Type B pancreatic cell (in vitro differentiated cells): ENCODE measurements around the gene MYLK2. TPM values are rescaled to one million over a fixed set of nuclear protein-coding genes. Genes with fewer than 3 reads are reported as not detected.
"Not testable (repeated sequence)": the region's sequence is repeated elsewhere in the genome, so short reads cannot be mapped to it uniquely, and the experiment has no call there.

Source experiments
- DNase-seq: peaks from one replicate; pipeline ENCODE4 v3.0.0; 2021; ENCODE audit warnings: mixed read lengths; ENCODE audit not compliant: unreplicated experiment; ENCODE audit errors: extremely low spot score
- H3K27ac Mint-ChIP-seq: 2 replicates; pipeline ENCODE4 v1.8.0; 2021; ENCODE audit warnings: mild to moderate bottlenecking, mixed read lengths
- H3K27me3 Mint-ChIP-seq: 2 replicates; pipeline ENCODE4 v1.8.0; 2021; ENCODE audit warnings: mixed read lengths
- H3K36me3 Mint-ChIP-seq: 2 replicates; pipeline ENCODE4 v1.8.0; 2021; ENCODE audit warnings: mixed read lengths
- H3K4me1 Mint-ChIP-seq: one replicate; pipeline ENCODE4 v1.8.0; 2021; ENCODE audit warnings: mixed read lengths; ENCODE audit not compliant: unreplicated experiment
- H3K4me3 Mint-ChIP-seq: 2 replicates; pipeline ENCODE4 v1.8.0; 2021; ENCODE audit warnings: mild to moderate bottlenecking, mixed read lengths
- H3K9me3 Mint-ChIP-seq: 2 replicates; pipeline ENCODE4 v1.8.0; 2021; ENCODE audit warnings: mixed read lengths
- CTCF ChIP-seq: fragments of 200-600 bp; sonication (generic); conservative IDR thresholded peaks from 2 replicates; pipeline ENCODE4 v1.5.0; 2021; ENCODE audit warnings: antibody characterized with exemption, mild to moderate bottlenecking
- total RNA-seq: library from RNA; stranded (reverse); gene quantifications from 2 replicates; pipeline ENCODE4 v1.2.1, GENCODE V29; 2021; ENCODE audit warnings: low replicate concordance

The MYLK2 gene
- total RNA-seq, 1 donor from 2014 or later = 0.77 TPM

GRCh38 chr20:31809661-31810060 is 9.5 kb upstream of the MYLK2 start:
- Mint-ChIP-seq H3K27me3 (no peaks in the 10 kb centered on the region), H3K36me3 (no peaks in the 10 kb centered on the region), H3K9me3 (no peaks in the 10 kb centered on the region), H3K4me3 (no peak overlapping the region), H3K27ac (no peak overlapping the region), H3K4me1 (peaks cover 22% of the 10 kb centered on the region)
- DNase-seq = no peak
- no peak for TF ChIP-seq CTCF

- peaks cover 1% of the 10 kb centered on the region for H3K27me3 Mint-ChIP-seq
- H3K36me3 Mint-ChIP-seq = no peaks in the 10 kb centered on the region
- no peaks in the 10 kb centered on the region for H3K9me3 Mint-ChIP-seq
- no peak for TF ChIP-seq CTCF
- no peak for DNase-seq
- no peak overlapping the region for H3K4me3 Mint-ChIP-seq
- H3K27ac Mint-ChIP-seq = no peak overlapping the region
- H3K4me1 Mint-ChIP-seq = peaks cover 28% of the 10 kb centered on the region
Observed at GRCh38 chr20:31811198-31811597, 8.0 kb upstream of the MYLK2 start.

GRCh38 chr20:31811796-31812728 is 7.1 kb upstream of the MYLK2 start:
- H3K9me3 Mint-ChIP-seq = no peaks in the 10 kb centered on the region
- DNase-seq = no peak
- H3K4me1 Mint-ChIP-seq = peaks cover 24% of the 10 kb centered on the region
- H3K27me3 Mint-ChIP-seq = peaks cover 5% of the 10 kb centered on the region
- no peak for TF ChIP-seq CTCF
- peak overlapping the region; percentile 38 for H3K27ac Mint-ChIP-seq
- H3K4me3 Mint-ChIP-seq = no peak overlapping the region
- no peaks in the 10 kb centered on the region for H3K36me3 Mint-ChIP-seq

- no peaks in the 10 kb centered on the region for H3K9me3 Mint-ChIP-seq
- H3K27me3 Mint-ChIP-seq = peaks cover 7% of the 10 kb centered on the region
- H3K27ac Mint-ChIP-seq = no peak overlapping the region
- no peak for DNase-seq
- peaks cover 24% of the 10 kb centered on the region for H3K4me1 Mint-ChIP-seq
- no peak for TF ChIP-seq CTCF
- no peak overlapping the region for H3K4me3 Mint-ChIP-seq
- no peaks in the 10 kb centered on the region for H3K36me3 Mint-ChIP-seq
Observed at GRCh38 chr20:31813611-31814010, 5.5 kb upstream of the MYLK2 start.

- not testable (repeated sequence) for H3K36me3 Mint-ChIP-seq, H3K27me3 Mint-ChIP-seq, H3K27ac Mint-ChIP-seq, H3K9me3 Mint-ChIP-seq, H3K4me3 Mint-ChIP-seq
- H3K4me1 Mint-ChIP-seq = peaks cover 24% of the 10 kb centered on the region
- DNase-seq = peak; percentile 51
Observed at GRCh38 chr20:31814142-31814541, 5.0 kb upstream of the MYLK2 start.

DNA sequence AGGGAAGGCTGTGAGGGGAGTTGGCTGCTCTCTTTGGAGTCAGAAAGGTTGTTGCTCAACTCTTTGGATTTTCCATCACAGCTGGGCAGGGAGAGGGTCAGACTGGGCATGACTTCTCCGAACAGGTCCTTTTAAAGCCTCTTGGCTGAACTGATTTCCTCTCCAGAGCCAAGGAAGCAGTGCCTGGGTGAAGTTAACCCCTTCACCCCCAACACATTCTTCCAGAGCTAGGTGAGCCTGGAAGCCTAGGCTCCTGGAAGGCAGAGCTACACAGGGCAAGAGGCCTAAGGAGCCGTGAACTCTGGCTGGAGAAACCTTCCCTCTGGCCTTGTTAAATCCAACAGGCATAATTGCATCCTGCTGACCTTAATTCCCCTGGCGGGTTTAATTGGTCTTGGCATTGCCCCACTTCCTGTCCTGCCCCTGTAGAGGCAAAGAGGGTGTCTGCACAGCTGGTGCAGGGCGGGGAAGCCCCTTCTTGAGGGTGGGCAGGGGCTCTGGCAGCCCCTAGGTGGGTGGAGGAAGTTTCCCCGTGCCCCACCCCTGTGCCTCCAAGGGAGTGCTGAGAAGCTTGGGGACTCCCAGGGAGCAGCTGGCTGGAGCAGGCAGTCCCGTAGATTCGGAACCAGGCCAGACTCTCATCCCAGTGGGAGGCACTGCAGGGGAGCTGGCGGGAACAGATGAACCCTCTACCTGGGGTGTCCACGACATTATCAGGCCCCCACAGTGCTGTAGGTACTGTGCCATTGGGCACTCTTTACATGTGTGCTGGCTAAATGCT is 3.6 kb upstream of the MYLK2 start:
- H3K27me3 Mint-ChIP-seq = peaks cover 7% of the 10 kb centered on the region
- H3K4me1 Mint-ChIP-seq = peaks cover 18% of the 10 kb centered on the region
- DNase-seq = peak; percentile 63
- H3K4me3 Mint-ChIP-seq = no peak overlapping the region
- H3K9me3 Mint-ChIP-seq = no peaks in the 10 kb centered on the region
- no peaks in the 10 kb centered on the region for H3K36me3 Mint-ChIP-seq
- H3K27ac Mint-ChIP-seq = no peak overlapping the region
- TF ChIP-seq CTCF = no peak
